ENCODE measurements around the gene MAP1B. TPM values are rescaled to one million over a fixed set of nuclear protein-coding genes. Genes with fewer than 3 reads are reported as not detected.

The MAP1B gene
- total RNA-seq, 1 donor from 2014 or later: 22.4 TPM

GRCh38 chr5:72256536-72256935 is 149.3 kb downstream of the MAP1B start:
- H3K27ac ChIP-seq (ENCODE audit: low read depth, low read length): no peak overlapping the region
- no peak overlapping the region for H3K4me3 ChIP-seq (ENCODE audit: low read length in 3 of 3)
- H3K4me1 ChIP-seq (ENCODE audit: control insufficient read depth in 3 of 3, insufficient read depth in 3 of 3, low read length in 3 of 3): peaks cover 7 to 10% (median 8%) of the 10 kb centered on the region in 3 donors
- H3K9ac ChIP-seq (ENCODE audit: low read depth in 1 of 3, low read length in 3 of 3): no peak overlapping the region
- H3K27me3 ChIP-seq (ENCODE audit: control insufficient read depth in 3 of 3, insufficient read depth in 3 of 3, low read length in 3 of 3): no peaks in the 10 kb centered on the region
- H3K9me3 ChIP-seq (ENCODE audit: control insufficient read depth in 3 of 3, low read length in 3 of 3): no peaks in the 10 kb centered on the region
- H3K36me3 ChIP-seq (ENCODE audit: control insufficient read depth in 3 of 3, insufficient read depth in 3 of 3, low read length in 3 of 3): no peaks in the 10 kb centered on the region

Small RNA genes within 50 kb of the gene (small RNA-seq; reads per million reads assigned to genes)
- not detected for gene MIR4803

Other genes with a start within 250 kb of the MAP1B start
- gene MRPS27, start 212.8 kb downstream of the MAP1B start, total RNA-seq: 75.7 TPM
- 2.6 TPM for gene PTCD2, start 212.9 kb downstream of the MAP1B start, total RNA-seq